Measurements from ENCODE around the gene GYPC. TPM values are rescaled to one million over a fixed set of nuclear protein-coding genes. Genes with fewer than 3 reads are reported as not detected.
"Not testable (repeated sequence)": the region's sequence is repeated elsewhere in the genome, so short reads cannot be mapped to it uniquely, and the experiment has no call there.

The GYPC gene
- total RNA-seq, 4 donors from 2014 or later = 4.1 to 55.7 (median 12.6) TPM

DNA sequence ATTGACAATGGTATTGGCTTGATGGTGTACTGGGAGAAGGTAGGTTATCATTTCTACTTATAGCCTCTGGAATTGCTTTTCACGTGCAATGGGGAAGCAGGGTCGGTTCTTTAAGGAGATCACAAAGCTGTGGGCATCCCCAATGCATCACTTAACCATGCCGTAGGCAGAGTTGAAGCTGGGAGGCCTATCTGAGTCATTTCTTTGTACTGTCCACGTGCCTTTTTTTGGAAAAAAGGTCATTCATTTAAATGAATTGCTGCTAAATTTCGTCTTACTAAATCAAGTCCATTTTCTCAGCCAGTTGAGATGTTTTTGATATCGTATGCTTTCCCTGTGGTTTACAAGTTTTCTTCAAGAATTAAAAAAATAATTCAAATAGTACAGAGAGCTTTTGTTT, 17.2 kb upstream of the GYPC start:
- 81 to 83% methylated on average over 6 of the region's 6 CpGs for WGBS, 2 donors

DNA sequence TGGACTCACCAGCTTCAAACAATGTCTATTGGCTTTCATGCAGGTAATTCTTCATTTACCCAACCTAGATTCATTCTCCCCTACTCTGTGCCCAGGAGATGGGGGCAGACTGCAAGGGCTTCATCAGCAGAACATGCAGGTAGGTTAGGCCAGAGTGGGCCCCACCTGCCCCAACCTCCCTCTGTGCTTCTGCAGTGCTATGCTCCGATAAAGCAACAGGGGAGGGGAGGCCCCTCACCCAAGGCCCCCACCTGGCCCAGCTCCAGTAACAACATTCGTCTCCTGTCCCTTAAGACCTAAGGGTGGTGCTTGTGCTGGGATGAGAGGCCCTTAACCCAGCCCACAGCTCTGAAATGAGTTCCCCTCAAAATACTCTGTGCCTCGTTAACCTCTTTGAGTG, 16.7 kb upstream of the GYPC start:
- H3K27me3 ChIP-seq = no peaks in the 10 kb centered on the region
- H3K36me3 ChIP-seq = no peaks in the 10 kb centered on the region
- no peak for DNase-seq
- no peaks in the 10 kb centered on the region for H3K9me3 ChIP-seq
- no peak overlapping the region for H3K4me3 ChIP-seq
- H3K27ac ChIP-seq = no peak overlapping the region
- TF ChIP-seq POLR2A (IDR thresholded peaks at IDR 0.05) = no peak
- TF ChIP-seq, protein P1, sequence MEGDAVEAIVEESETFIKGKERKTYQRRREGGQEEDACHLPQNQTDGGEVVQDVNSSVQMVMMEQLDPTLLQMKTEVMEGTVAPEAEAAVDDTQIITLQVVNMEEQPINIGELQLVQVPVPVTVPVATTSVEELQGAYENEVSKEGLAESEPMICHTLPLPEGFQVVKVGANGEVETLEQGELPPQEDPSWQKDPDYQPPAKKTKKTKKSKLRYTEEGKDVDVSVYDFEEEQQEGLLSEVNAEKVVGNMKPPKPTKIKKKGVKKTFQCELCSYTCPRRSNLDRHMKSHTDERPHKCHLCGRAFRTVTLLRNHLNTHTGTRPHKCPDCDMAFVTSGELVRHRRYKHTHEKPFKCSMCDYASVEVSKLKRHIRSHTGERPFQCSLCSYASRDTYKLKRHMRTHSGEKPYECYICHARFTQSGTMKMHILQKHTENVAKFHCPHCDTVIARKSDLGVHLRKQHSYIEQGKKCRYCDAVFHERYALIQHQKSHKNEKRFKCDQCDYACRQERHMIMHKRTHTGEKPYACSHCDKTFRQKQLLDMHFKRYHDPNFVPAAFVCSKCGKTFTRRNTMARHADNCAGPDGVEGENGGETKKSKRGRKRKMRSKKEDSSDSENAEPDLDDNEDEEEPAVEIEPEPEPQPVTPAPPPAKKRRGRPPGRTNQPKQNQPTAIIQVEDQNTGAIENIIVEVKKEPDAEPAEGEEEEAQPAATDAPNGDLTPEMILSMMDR (IDR thresholded peaks at IDR 0.05) = no peak
- 77 to 82% methylated on average over 2 of the region's 3 CpGs for WGBS, 2 donors
- intact Hi-C loops (cut with DNase I) = no loop called here
- H3K4me1 ChIP-seq = peaks cover 0 to 9% (median 0%) of the 10 kb centered on the region in 3 donors

More for the DNA sequence above, 17.2 kb upstream of the GYPC start:
- DNase-seq = no peak
- intact Hi-C loops (cut with DNase I) = no loop called here
- H3K4me1 ChIP-seq = peaks cover 0 to 9% (median 0%) of the 10 kb centered on the region in 3 donors
- H3K9me3 ChIP-seq = no peaks in the 10 kb centered on the region
- H3K27ac ChIP-seq = no peak overlapping the region
- TF ChIP-seq, protein P1 (IDR thresholded peaks at IDR 0.05) = no peak
- TF ChIP-seq POLR2A (IDR thresholded peaks at IDR 0.05) = no peak
- no peaks in the 10 kb centered on the region for H3K27me3 ChIP-seq
- H3K36me3 ChIP-seq = no peaks in the 10 kb centered on the region
- no peak overlapping the region for H3K4me3 ChIP-seq

DNA sequence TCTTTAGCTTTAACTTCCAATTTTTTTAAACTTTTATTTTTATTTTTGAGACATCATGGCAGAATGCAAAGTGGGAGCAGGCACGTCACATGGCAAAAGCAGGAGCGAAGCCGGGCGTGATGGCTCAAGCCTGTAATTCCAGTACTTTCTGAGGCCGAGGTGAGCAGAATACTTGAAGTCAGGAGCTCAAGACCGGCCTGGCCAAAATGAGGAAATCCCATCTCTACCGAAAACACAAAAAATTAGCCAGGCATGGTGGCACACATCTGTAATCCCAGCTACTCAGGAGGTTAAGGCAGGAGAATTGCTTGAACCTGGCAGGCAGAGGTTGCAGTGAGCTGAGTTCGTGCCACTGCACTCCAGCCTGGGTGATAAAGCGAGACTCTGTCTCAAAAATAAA, 14.7 kb upstream of the GYPC start:
- H3K36me3 ChIP-seq; H3K4me1 ChIP-seq; DNase-seq; H3K27me3 ChIP-seq; intact Hi-C loops (cut with DNase I); H3K9me3 ChIP-seq; H3K27ac ChIP-seq; H3K4me3 ChIP-seq: not testable (repeated sequence)
- WGBS, 2 donors = 82 to 87% methylated on average over 8 to 9 of the region's 9 CpGs

DNA sequence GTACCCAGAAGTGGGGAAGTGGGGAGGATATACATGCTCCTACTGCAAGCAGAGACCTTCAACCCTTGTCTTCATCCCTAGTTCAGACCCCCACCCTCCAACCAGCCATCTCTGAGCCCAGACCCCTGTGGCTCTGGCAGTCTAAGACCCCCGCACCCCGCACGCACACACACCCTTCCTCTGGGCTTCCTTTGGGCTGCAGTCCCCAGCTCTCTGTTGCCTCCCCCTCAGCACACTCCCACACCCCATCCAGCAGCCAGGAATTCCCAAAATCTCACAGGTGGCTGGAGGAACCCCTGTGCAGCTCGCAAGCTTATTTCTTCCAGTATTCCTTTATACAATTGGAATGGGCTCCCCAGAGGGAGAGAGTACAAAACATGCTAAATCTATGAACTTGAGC, 13.9 kb upstream of the GYPC start:
- Histone ChIP-seq H3K4me3 (no peak overlapping the region), H3K4me1 (no peaks in the 10 kb centered on the region), H3K27ac (no peak overlapping the region), H3K9me3 (no peaks in the 10 kb centered on the region), H3K36me3 (no peaks in the 10 kb centered on the region), H3K27me3 (no peaks in the 10 kb centered on the region)
- 72 to 82% methylated on average over 4 of the region's 4 CpGs for WGBS, 2 donors
- TF ChIP-seq, protein P1 (IDR thresholded peaks at IDR 0.05) = no peak
- TF ChIP-seq POLR2A (IDR thresholded peaks at IDR 0.05) = no peak
- no peak for DNase-seq
- intact Hi-C loops (cut with DNase I) = no loop called here

DNA sequence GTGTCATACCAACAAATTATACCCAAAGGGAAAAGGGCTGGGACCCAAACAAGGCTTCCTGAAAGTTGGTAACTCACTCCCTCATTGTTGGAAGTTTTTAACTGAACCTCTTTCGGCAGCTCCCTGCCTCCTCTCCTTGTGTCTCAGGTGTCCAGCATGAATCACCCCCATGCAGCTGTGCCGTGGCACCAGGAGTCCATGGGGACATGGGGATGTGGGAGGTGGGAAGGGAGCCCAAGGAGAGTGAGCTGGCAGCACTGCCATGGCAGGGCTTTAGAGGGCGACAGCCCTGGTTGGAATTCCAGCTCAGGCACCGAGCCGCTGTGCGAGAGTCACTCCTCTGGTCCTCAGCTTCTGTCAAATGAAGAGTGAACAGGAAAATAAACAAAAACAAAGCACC, 12.5 kb upstream of the GYPC start:
- Histone ChIP-seq H3K36me3 (no peaks in the 10 kb centered on the region), H3K4me1 (no peaks in the 10 kb centered on the region), H3K27ac (no peak overlapping the region), H3K9me3 (no peaks in the 10 kb centered on the region), H3K4me3 (no peak overlapping the region), H3K27me3 (no peaks in the 10 kb centered on the region)
- no peak for TF ChIP-seq POLR2A (IDR thresholded peaks at IDR 0.05)
- TF ChIP-seq, protein P1 (IDR thresholded peaks at IDR 0.05) = no peak
- no peak for DNase-seq
- WGBS, 2 donors = 90 to 94% methylated on average over 5 of the region's 6 CpGs
- intact Hi-C loops (cut with DNase I) = no loop called here

DNA sequence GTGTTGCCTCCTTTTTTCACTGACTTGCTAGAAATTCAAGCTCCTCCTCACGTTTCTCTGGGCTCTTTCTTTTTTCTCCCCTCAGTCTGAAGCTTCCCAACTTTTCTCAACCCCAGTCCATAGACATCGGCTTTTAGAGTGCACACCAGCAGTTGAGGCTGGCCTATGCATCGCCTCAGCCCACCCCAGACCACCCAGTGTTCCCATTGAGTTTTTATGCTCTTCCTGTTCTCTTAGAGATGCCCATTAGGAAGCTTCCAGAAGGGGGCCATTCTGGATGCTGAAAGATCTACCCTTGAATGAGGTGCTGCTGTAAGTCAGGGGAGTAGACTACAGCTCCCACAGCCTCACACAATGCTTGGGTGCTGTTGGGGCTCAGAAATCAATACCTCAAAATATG, 12.0 kb upstream of the GYPC start:
- H3K9me3 ChIP-seq = no peaks in the 10 kb centered on the region
- no peaks in the 10 kb centered on the region for H3K36me3 ChIP-seq
- no peak for DNase-seq
- no peaks in the 10 kb centered on the region for H3K27me3 ChIP-seq
- no peaks in the 10 kb centered on the region for H3K4me1 ChIP-seq
- H3K27ac ChIP-seq = no peak overlapping the region
- no peak for TF ChIP-seq POLR2A (IDR thresholded peaks at IDR 0.05)
- TF ChIP-seq, protein P1 (IDR thresholded peaks at IDR 0.05) = no peak
- intact Hi-C loops (cut with DNase I) = no loop called here
- 74 to 80% methylated on average over 3 of the region's 3 CpGs for WGBS, 2 donors
- H3K4me3 ChIP-seq = no peak overlapping the region
